Right renal cortex interstitium (tissue), 3 donors: Measurements from ENCODE around the gene FGL2. TPM values are rescaled to one million over a fixed set of nuclear protein-coding genes. Genes with fewer than 3 reads are reported as not detected.
"Not testable (repeated sequence)": the region's sequence is repeated elsewhere in the genome, so short reads cannot be mapped to it uniquely, and the experiment has no call there.

Experiments
- DNase-seq, 3 donors: peaks; one replicate each; pipeline ENCODE4 v3.0.0-alpha.2; 2013; ENCODE audit warnings: low read depth in 3 of 3, low spot score in 2 of 3
- polyA plus RNA-seq, 3 donors: library from polyadenylated mRNA; unstranded; fragments of 120-200 nt; gene quantifications; one replicate each; pipeline ENCODE4 v1.2.1, GENCODE V29; 2013; ENCODE audit not compliant: insufficient read length in 3 of 3

FGL2 gene
- polyA plus RNA-seq, 3 donors, result 58.1 to 104 (median 92.3) TPM

- no peak for DNase-seq
Measured at GRCh38 chr7:77217474-77218185, 18.0 kb upstream of the FGL2 start.

GRCh38 chr7:77216181-77216845 is 16.7 kb upstream of the FGL2 start:
- no peak for DNase-seq

- DNase-seq, result no peak
Measured at GRCh38 chr7:77209479-77210139, 10.0 kb upstream of the FGL2 start.

DNA sequence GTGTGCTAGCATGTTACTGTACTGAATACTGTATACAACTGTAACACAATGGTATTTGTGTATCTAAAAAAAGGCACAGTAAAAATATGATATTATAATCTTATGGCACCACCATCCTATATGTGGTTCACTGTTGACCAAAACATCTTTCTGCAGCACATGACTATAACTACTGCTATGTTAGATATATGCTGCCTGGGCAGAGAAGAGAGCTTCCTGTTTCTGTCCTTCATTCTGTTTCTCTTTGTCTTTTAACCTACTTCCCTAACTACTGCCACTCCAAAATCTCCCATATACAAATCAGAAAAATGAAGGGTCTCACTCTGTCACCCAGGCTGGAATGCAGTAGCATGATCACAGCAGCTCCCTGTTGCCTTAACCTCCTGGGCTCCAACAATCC is 8.8 kb upstream of the FGL2 start:
- no peak for DNase-seq

- DNase-seq, result no peak
Measured at GRCh38 chr7:77205706-77206105, 6.1 kb upstream of the FGL2 start.

- no peak for DNase-seq
Measured at GRCh38 chr7:77202481-77202976, 2.9 kb upstream of the FGL2 start.

GRCh38 chr7:77200542-77200941 is 923 bp upstream of the FGL2 start:
- DNase-seq, result no peak

DNA sequence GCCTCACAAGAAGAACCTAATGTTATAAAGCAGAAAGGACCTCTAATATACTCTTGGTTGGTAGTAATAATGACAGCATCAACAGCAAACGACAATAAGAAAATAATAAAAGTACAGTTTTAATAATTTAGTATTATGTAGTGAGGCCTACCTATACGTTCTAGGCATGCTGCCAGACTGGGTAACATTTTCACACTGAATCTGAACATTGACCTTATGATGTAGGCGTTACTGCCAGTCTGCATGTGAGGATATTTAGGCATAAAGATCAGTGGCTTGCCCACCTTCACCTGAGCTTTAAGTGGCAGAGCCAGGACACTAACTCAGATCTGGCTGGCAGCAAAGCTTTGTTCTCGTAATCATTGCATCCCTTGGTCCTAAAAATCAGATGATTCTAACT is 2.5 kb downstream of the FGL2 start:
- DNase-seq, result no peak

DNA sequence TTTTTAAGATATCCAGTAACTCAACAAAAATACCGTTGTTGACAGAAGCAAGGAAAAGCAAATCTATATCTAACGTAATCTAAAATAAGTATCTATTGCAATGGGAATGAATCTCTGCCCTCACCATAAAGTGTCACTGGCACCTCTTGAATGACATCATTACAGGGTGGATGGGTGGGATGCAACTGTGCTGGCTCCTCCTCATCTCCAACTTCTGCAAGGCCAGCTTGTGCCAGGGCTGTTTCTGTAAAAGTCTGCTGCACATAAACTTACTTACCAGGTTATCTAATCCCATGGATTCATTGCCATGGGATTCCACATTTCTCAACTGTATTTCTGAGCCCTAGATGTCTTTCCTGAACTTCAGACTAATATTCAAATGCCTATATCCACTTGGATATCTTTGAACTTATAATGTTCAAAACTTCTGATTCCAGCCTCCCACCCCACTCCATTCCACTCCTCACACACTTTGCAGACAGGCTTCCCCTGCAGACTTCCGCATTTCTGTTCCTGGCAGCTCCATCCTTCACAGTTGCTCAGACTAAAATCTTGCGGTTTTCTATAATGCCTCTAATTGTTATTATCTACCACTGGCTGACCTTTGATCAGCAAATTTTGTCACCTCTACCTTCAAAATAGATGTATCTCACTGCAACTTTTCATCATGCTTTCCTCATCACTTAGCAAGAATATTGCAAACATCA is 10.7 kb downstream of the FGL2 start:
- no peak for DNase-seq

GRCh38 chr7:77185866-77186265 is 13.8 kb downstream of the FGL2 start:
- DNase-seq, result no peak

- DNase-seq, result no peak
Measured at GRCh38 chr7:77184990-77185389, 14.6 kb downstream of the FGL2 start.

- DNase-seq, result no peak
Measured at GRCh38 chr7:77184463-77184862, 15.2 kb downstream of the FGL2 start.

DNA sequence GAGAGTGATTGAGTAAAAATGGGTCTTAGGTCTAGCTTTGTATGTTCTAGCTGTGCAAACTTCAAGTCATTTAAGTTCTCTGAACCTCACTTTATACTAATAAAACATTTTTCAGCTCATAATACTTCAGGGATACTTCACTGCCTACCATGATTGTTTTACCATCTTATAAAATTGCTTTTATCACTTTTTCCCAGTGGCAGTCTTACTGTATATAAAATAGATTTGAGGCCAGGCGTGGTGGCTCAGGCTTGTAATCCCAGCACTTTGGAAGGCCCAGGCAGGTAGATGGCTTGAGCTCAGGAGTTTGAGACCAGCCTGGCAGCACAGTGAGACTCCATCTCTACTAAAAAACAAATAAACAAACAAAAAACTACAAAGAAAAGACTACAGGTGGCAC is 17.4 kb downstream of the FGL2 start:
- DNase-seq, result no peak

DNA sequence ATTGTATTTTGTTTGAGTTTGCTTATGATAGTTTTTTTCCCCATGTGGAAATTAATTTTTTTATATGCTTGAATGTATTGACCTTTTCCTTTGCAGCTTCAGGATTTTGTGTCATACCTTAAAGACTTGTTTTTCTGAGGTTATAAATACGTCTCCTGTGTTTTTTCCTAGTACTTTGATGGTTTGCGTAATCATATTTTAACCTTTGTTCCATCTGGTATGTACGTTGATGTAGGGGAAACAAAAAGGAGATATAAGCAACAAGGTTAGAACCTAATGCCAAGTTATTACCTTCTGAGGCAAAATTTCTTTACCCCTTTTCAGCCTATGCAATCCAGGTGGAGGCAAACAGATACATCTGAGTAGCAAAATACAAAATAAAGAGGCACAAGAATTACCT is 17.9 kb downstream of the FGL2 start:
- no peak for DNase-seq

GRCh38 chr7:77181015-77181595 is 18.5 kb downstream of the FGL2 start:
- no peak for DNase-seq

DNA sequence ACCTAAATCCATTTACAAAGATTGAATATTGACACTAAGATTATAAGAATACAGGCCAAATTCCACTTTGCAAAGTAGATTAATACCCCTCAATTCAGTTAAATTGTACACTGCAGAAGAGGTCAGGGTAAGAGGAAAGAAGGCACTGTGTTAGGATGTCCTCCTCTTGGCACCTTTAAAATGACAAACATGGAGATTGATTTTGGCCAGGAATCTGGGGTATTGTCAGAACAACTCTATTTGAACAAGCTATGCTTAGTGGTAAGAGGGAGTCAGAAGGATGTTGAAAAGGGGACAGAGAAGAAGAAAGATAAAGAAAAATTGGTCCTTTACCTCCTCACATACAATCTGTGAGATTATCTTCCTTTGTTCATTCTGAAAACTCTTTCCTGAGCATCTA is 21.6 kb downstream of the FGL2 start:
- not testable (repeated sequence) for DNase-seq

DNA sequence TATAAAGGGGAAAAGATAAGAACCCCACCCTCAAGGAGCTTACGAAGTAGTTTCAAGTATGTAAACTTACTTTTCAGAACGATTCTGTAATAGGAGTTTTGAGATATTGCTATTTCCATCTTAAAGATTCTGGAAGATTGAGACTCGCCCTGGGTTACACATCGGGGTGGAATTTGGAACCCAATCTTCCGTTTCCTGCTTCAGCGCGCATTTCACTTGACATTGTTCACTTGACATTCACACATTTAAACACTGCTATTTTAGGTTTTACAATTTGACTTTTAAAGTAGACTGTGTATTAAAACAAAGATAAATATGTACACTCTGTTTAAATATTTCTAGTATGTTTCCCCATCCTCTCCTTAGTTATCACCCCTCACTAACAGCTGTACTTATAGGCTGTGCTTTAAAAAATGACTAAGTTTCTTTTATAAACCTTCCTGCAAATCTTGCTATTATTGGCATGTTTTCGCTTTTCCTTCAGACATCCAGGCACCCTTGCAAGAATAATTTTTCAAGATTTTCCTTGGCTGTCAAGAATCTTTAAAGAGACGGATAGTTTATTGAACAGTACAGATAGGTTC is 22.2 kb downstream of the FGL2 start:
- DNase-seq, result not testable (repeated sequence)

GRCh38 chr7:77175274-77175800 is 24.3 kb downstream of the FGL2 start:
- not testable (repeated sequence) for DNase-seq

DNA sequence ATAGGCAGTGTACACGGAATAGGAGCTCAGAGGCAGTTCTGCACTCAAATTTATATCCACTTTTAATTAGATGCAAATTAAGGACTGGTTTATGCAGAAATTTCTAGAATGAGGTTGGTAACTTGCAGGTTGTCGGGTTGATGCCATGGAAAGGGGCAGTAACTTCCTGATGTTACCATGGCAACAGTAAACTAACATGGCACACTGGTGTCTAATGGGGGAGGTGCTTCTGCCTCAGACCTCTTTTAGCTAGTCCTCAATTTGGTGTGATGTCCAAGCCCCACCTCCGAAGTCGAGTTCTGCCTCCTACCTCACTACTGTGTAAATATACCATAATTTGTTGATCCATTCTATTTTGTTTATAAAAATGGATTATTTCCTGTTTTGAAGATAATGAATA is 25.2 kb downstream of the FGL2 start:
- DNase-seq, result not testable (repeated sequence)
